HFFc6 (cell line): Measurements from ENCODE around the gene ZCCHC13. TPM values are rescaled to one million over a fixed set of nuclear protein-coding genes. Genes with fewer than 3 reads are reported as not detected.

ENCODE experiments used
- DNase-seq: peaks from one replicate; pipeline ENCODE4 v3.0.0-alpha.2; 2018
- H3K27ac Mint-ChIP-seq: 2 replicates; pipeline ENCODE4 v1.8.0; 2020; ENCODE audit warnings: mild to moderate bottlenecking, mixed read lengths
- H3K27me3 Mint-ChIP-seq: 2 replicates; pipeline ENCODE4 v1.8.0; 2021; ENCODE audit warnings: mild to moderate bottlenecking, moderate library complexity, mixed read lengths; ENCODE audit not compliant: insufficient read depth
- H3K36me3 Mint-ChIP-seq: 2 replicates; pipeline ENCODE4 v1.8.0; 2021; ENCODE audit warnings: low read depth, mixed read lengths
- H3K4me1 Mint-ChIP-seq: 2 replicates; pipeline ENCODE4 v1.8.0; 2020; ENCODE audit warnings: low read depth, mixed read lengths
- H3K4me3 Mint-ChIP-seq: 2 replicates; pipeline ENCODE4 v1.8.0; 2020; ENCODE audit warnings: mild to moderate bottlenecking, moderate library complexity, mixed read lengths
- H3K9me3 Mint-ChIP-seq: 2 replicates; pipeline ENCODE4 v1.8.0; 2020; ENCODE audit warnings: mild to moderate bottlenecking, mixed read lengths
- total RNA-seq, 6 experiments: library from RNA; stranded (reverse); fragmentation: NEBNext Ultra II Directional; extraction: Animal tissue kit (Norgen Biotek cat#: 25700); gene quantifications; 2 replicates in 1 of 6; 3 replicates in 5 of 6; pipeline ENCODE4 v1.2.3, GENCODE V29; 2021
- TF ChIP-seq, protein P1 (sequence below): fragments of 200-600 bp; sonication (generic); IDR thresholded peaks from 2 replicates; pipeline ENCODE4 v1.5.0; 2021; ENCODE audit warnings: antibody characterized with exemption, mild to moderate bottlenecking

ZCCHC13 gene
- total RNA-seq, 6 experiments from 2014 or later: not detected

DNA sequence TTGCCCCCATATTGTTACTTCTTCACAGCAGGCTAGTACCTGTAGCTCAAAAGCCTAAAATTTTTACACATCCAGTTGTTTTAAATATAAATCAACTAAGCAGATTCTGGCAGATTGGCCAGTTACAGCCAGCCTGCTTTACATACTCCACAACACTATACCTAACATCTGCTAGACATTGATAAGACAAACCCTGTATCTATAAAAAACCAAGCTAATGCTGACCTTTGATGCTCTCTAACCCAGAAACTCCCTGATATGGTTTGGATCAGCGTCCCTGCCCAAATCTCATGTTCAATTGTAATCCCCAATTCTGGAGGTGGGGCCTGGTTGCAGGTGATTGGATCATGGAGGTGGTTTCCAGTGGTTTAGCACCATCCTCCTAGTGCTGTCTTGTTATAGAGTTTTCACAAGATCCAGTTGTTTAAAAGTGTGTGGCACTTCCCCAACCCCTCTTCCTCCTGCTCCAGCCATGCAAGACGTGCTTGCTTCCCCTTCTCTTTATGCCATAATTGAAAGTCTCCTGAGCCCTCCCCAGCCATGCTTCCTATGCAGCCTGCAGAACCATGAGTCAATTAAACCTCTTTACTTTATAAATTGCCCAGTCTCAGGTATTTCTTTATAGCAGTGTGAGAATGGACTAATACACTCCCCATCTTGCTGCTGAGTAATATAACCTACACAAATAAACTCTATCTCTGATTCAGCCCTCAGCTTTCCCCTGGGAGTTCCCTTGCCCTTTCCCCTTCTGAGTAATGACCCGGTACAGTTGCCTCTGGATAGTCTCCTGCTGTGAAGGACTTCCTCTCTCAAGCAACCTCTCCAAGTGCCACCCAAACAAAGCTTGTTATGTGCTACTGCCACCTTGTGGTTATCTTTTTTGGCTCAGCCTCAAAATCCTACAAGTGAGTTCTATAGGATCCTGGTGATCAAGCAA is 39.6 kb downstream of the ZCCHC13 start:
- H3K27ac Mint-ChIP-seq: peak overlapping the region; percentile 32; the same call in 1 of the 2 replicates
- DNase-seq: peak; percentile 87
- peaks cover 4% of the 10 kb centered on the region; the same call in 1 of the 2 replicates for H3K27me3 Mint-ChIP-seq
- no peaks in the 10 kb centered on the region for H3K36me3 Mint-ChIP-seq
- peaks cover 10% of the 10 kb centered on the region for H3K4me1 Mint-ChIP-seq
- H3K4me3 Mint-ChIP-seq: peak overlapping the region; percentile 11; the same call in 1 of the 2 replicates
- peaks cover 5% of the 10 kb centered on the region; the same call in 1 of the 2 replicates for H3K9me3 Mint-ChIP-seq
- TF ChIP-seq, protein P1, sequence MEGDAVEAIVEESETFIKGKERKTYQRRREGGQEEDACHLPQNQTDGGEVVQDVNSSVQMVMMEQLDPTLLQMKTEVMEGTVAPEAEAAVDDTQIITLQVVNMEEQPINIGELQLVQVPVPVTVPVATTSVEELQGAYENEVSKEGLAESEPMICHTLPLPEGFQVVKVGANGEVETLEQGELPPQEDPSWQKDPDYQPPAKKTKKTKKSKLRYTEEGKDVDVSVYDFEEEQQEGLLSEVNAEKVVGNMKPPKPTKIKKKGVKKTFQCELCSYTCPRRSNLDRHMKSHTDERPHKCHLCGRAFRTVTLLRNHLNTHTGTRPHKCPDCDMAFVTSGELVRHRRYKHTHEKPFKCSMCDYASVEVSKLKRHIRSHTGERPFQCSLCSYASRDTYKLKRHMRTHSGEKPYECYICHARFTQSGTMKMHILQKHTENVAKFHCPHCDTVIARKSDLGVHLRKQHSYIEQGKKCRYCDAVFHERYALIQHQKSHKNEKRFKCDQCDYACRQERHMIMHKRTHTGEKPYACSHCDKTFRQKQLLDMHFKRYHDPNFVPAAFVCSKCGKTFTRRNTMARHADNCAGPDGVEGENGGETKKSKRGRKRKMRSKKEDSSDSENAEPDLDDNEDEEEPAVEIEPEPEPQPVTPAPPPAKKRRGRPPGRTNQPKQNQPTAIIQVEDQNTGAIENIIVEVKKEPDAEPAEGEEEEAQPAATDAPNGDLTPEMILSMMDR: peak; percentile 77

DNA sequence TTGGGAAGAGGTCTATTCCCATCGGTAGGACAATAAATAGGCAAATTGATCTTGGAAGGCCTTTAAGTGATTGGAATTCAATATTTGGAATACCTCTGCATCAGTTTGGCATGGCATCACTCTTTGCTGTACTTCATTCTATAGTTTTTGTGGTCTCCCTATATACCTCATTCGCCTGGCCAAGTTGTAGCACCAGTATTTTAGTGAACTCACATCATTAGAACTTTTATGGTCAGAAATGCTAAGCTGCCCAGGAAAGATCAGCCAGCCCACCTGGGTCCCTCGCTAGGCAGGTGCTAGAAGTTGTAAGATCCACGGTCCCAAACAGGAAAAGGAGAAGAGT is 40.3 kb downstream of the ZCCHC13 start:
- H3K27ac Mint-ChIP-seq: no peak overlapping the region
- peaks cover 4% of the 10 kb centered on the region; the same call in 1 of the 2 replicates for H3K27me3 Mint-ChIP-seq
- H3K9me3 Mint-ChIP-seq: no peaks in the 10 kb centered on the region
- DNase-seq: no peak
- H3K4me1 Mint-ChIP-seq: peaks cover 15% of the 10 kb centered on the region
- TF ChIP-seq, protein P1: peak; percentile 31
- no peak overlapping the region for H3K4me3 Mint-ChIP-seq
- no peaks in the 10 kb centered on the region for H3K36me3 Mint-ChIP-seq

DNA sequence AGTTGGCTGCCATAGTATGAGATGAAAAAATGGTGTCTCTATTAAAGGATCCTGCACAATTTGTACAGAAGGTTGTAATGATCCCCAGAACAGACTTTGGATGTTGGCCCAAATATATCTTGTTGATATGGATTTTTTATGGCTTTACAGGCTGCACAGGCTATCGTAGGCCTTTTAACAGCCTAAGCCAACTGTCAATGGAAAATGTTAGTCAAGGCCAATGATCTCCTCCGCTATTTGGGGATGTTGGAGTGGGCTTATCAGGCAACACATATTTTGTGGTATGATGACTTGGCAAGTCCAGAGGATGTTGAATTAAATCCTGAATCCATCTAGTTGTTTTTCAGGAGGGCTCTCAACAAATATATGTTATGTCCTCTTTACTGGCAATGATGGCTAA is 42.1 kb downstream of the ZCCHC13 start:
- TF ChIP-seq, protein P1: no peak
- Mint-ChIP-seq H3K27me3 (no peaks in the 10 kb centered on the region), H3K27ac (no peak overlapping the region), H3K4me3 (no peak overlapping the region), H3K4me1 (peaks cover 21% of the 10 kb centered on the region), H3K36me3 (no peaks in the 10 kb centered on the region), H3K9me3 (no peaks in the 10 kb centered on the region)
- no peak for DNase-seq

DNA sequence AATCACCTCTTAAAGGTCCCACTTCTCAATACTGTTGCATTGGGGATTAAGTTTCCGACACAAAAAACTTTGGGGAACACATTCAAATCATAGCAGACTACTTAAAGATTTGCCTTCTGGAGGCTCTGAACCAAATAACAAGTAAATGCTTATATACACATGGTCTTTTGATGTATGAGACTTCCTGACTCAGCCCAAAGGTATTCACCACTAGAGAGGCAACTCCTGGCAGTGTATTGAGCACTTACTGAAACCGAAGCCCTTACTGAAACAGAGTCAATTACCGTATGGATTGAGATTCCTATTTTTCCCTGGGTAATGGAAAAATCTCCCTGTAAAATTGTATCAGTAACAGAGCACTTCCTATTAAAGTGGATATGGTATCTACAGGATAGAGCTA is 45.4 kb downstream of the ZCCHC13 start:
- H3K4me1 Mint-ChIP-seq: peaks cover 21% of the 10 kb centered on the region
- DNase-seq: peak; percentile 38
- no peak overlapping the region for H3K4me3 Mint-ChIP-seq
- no peak overlapping the region for H3K27ac Mint-ChIP-seq
- no peaks in the 10 kb centered on the region for H3K9me3 Mint-ChIP-seq
- TF ChIP-seq, protein P1: no peak
- H3K36me3 Mint-ChIP-seq: no peaks in the 10 kb centered on the region
- H3K27me3 Mint-ChIP-seq: no peaks in the 10 kb centered on the region

DNA sequence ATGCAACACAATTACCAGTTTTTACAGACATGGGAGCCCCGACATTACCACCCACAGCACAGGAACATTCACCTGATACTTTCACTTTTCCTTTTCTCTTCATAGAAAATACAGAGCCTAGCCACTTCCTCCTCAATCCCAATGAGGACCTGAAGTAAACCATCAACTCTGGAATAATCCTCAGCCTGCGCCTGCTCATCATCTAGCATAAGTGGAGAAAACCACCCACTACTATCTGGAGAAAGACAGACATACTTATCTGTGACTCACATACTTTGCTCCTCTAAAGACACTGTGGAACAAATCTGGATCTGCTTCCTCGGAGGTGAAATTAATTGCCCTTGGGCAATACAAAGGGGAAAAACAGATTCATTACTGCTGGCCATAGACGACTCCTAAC is 47.8 kb downstream of the ZCCHC13 start:
- DNase-seq: peak; percentile 18
- H3K4me1 Mint-ChIP-seq: peaks cover 21% of the 10 kb centered on the region
- H3K27ac Mint-ChIP-seq: peak overlapping the region; percentile 32; the same call in 1 of the 2 replicates
- no peaks in the 10 kb centered on the region for H3K36me3 Mint-ChIP-seq
- H3K4me3 Mint-ChIP-seq: peak overlapping the region; percentile 57
- no peaks in the 10 kb centered on the region; the same call in 1 of the 2 replicates for H3K27me3 Mint-ChIP-seq
- TF ChIP-seq, protein P1: no peak
- no peaks in the 10 kb centered on the region for H3K9me3 Mint-ChIP-seq
